ENCODE measurements around the gene NIM1K.
"Not testable (repeated sequence)": the region's sequence is repeated elsewhere in the genome, so short reads cannot be mapped to it uniquely, and the experiment has no call there.

NIM1K gene

DNA sequence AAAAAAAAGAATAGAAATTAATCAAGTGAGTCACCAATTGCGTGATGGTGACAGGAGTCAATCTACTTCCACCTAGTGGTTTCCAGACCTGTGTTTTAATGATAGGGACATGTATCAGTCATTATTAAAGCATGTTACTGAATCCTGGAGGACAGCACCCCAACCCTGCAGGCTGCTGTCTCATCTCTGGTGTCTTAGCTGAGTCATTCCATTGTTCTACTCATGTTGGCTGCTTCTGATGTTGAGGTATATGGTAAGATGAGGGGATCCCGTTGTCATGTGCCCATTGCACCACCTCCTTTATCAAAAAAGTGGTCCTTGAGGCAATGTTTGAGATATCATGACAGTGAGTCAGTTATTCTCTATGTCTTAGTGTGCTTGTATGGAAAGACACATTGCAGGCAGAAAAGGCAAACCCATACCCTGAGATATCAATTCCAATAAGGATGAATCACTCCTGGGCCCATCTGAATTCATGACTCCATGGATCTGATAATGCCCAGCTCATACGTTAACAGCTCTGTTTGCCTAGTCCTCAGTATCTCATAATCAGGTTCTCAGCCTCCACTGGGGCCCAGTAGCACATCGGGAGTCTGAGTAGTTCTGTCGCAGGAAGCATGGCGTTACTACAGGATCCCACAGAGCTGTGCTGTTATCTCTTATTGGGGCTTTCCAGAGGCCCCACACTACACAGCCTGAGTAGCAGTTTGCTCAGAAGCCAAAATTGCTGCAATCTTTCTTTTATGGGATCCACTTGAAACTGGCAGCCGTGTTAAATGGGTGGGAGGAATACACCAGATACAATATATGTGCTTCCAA lies 90.0 kb downstream of the NIM1K start:
- no peak for DNase-seq

GRCh38 chr5:43286623-43287022 lies 94.6 kb downstream of the NIM1K start:
- no peak for DNase-seq

DNA sequence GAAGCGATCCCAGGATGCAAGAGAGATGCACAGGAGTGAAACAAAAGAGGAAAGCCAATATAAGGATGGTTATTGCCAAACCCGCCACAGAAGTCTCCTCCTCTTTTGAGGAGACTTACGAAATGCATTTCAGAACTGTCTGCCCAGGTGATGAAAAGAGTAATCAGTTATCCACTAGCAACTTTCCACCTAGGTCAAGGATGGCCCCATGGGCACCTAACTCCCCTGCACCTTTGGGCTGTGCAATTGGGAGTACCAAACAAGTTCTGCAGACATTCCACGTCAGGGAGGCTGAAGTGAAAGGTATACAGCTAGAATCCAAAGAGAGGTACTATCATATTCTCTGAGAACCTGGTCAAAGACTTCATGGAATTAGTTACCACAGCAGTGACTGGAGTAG lies 95.5 kb downstream of the NIM1K start:
- no peak for DNase-seq

DNA sequence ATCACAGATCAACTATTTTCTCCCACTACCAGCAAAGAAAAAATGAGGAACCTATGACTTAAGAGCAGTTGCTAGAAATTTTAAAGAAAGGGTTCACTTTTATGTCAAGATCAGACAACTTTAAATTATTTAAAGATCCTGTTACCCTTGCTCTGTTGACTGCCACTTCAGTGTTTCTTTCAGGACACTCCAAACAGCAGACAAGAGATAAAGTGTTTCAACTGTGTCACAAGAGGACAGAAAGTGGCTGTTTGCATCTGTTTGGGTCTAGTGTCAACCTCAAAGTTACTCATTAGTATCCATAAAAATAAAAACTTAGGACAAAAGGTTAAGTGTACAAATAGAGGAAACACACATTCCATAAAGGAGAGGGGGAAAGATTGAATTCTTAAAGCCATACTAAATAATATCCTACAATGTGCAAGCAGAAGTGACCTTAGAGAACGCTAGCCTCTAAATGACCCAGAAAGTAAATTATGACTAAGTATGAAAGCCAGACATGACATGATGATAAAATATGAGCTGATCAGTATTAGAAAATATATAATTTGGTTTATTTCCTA lies 96.3 kb downstream of the NIM1K start:
- DNase-seq, result no peak

GRCh38 chr5:43290726-43291125 lies 98.7 kb downstream of the NIM1K start:
- DNase-seq, result no peak

GRCh38 chr5:43294226-43294625 lies 102.2 kb downstream of the NIM1K start:
- no peak for DNase-seq

DNA sequence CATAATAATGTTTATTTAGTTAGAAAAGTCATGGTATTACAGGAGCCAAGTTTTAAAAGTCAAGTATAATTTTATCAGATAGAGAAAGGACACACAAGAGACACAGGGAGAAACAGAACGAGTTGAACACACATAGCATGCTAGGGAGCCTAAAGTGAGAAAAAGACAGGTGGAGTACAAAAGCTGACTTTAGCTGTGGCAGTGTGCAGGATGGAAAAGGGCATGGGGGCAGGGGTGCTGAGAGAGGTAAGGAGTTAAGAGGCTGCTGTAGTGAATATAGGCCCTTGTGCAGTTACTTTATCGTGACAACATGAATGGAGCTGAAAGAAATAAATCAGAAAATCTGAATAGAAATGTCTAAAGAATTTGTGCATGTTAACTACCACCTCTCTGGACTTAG lies 103.2 kb downstream of the NIM1K start:
- no peak for DNase-seq

GRCh38 chr5:43296835-43297234 lies 104.8 kb downstream of the NIM1K start:
- DNase-seq, result no peak

- DNase-seq, result no peak
Measured at GRCh38 chr5:43298443-43298842, 106.4 kb downstream of the NIM1K start.

GRCh38 chr5:43300112-43300511 lies 108.1 kb downstream of the NIM1K start:
- DNase-seq, result no peak

DNA sequence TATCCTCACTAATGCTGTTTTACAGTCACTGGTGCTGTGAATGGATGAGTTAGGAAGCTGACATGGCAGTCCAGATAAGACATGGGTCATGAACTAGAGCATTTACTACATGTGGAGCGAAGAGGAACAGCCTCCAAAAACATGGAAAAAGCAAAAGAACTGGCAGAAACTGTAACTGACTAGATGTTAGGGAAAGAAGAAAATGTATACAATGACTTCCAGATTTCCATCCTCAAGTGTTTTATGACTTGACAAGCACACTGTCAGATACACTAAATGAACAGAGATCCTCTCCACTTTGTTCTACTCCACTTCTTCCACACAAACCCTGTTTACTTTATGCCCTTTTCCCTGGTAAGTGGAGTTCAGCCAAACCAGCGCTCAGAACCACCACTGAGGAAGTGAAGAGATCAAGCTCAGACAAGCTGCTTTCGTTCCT lies 109.6 kb downstream of the NIM1K start:
- DNase-seq, result no peak

DNA sequence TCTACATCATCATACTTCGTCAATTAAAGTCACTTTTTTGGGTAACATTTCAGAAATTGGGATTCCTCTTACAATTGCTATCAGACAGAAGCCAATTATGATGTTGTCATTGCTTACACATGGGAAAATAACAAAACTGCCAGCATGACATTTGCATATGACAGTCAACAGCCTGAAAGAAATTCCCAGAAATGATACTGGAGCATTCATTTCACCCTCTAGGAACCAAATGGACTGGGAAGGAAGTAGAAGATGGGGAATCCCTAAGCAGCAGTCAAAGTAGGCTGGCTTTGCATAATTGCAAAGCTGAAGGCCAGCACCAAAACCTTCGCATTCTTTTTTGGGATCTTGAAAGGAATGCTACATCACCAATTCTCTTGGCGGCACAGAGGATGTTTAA lies 110.5 kb downstream of the NIM1K start:
- no peak for DNase-seq

DNA sequence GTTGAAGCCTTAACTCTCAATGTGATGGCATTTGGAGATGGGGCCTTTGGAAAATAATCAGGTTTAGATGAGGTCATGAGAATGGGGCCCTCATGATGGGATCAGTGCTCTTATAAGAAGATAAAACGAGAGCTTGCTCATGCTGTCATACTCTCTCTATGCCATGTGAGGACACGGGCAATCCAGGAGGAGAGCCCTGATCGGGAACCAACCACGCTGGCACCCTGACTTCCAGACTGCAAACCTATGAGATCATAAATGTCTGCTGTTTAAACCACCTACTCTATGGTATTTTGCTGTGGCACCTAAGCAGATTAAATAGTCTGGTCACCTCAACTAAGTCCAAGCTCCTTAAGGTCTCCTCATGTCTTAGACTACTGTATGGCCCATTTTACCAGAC lies 111.2 kb downstream of the NIM1K start:
- no peak for DNase-seq

DNA sequence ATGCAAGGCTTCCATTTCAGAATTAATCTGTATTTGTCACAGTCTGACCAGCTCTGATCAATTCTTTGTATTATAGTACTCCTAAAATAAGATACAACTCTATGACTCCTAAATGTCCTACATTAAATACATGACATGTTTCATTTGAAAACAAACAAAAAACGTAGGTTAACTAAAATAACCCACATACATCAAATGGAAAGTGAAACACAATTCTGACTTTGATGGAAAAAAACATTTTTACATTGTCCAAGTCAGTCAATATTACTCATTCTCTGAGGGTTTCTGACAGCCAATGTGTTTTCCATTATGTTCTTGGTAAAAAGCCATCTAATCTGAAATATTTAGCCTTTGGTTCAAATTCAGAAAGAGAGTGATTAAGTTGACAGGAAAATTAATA lies 112.5 kb downstream of the NIM1K start:
- no peak for DNase-seq

DNA sequence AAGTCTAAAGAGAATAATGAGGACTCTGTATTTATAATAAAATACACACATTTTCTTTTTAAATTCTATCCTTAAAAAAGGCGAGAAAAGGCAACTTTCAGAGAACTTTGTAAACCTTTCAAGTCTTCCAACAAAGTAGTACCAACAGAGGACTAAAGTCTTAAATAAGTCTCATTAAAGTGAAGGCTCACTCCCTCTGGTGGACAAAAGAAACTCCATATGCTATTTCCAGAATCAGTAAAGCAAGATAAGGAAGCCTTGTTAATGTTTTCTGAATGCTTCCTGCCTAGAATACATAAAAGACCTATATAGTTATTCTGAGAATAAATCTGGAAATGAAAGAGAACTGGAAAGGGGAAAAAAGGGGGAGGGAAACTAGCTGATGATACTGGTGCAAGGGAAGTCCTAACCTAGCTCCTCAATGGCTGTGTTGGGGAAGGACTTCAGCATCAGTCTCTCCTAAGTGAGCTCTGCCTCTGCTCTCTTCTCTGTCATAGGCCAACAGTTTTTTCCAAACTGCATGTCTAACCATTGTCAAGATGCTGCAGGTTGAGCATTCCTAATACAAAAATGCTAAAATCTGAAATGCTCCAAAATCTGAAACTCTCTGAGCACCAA lies 114.0 kb downstream of the NIM1K start:
- DNase-seq, result peak in 1 of 14 donors; percentile 13

- not testable (repeated sequence) for DNase-seq
Measured at GRCh38 chr5:43306954-43307353, 114.9 kb downstream of the NIM1K start.

- DNase-seq, result no peak
Measured at GRCh38 chr5:43309122-43309521, 117.1 kb downstream of the NIM1K start.

- no peak for DNase-seq
Measured at GRCh38 chr5:43309637-43310036, 117.6 kb downstream of the NIM1K start.

- no peak for DNase-seq
Measured at GRCh38 chr5:43312076-43312661, 120.1 kb downstream of the NIM1K start.

DNA sequence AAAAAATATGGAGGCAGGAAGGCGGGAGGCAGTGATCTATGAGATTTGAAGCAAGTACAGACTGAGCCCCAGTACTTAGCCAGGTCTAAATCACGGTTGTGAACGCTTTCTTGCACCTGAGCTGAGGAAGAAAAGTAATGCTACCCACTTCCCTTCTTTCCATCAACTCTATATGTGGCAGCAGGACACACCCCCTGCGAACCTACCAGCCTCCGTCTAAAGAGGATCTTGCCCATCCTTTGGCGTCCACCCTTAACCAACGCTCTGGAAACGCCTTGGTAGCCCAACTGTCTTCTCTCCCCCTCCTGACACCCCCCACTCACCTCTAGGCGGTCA lies 120.6 kb downstream of the NIM1K start:
- peak in 2 of 14 donors; percentile 48 to 63 for DNase-seq

GRCh38 chr5:43313035-43313853 lies 121.2 kb downstream of the NIM1K start, which contains the start of gene HMGCS1:
HMGCS1 (minus strand) TSS chr5:43313412; CDS start chr5:43298965, 14,447 bp downstream.
- DNase-seq, result peak; percentile 86 to 100 (median 97)

- peak in 7 of 14 donors; percentile 11 to 62 (median 21) for DNase-seq
Measured at GRCh38 chr5:43313854-43314457, 121.9 kb downstream of the NIM1K start.
